ENCODE data around the gene ZNF710.

The ZNF710 gene

GRCh38 chr15:90029024-90029423, 27.9 kb downstream of the ZNF710 start:
- TF ChIP-seq YY1 (IDR thresholded peaks at IDR 0.05; ENCODE audit: low read depth), result no peak
- TF ChIP-seq TEAD4 (IDR thresholded peaks at IDR 0.05), result no peak
- TF ChIP-seq CREB1 (IDR thresholded peaks at IDR 0.05; ENCODE audit: low read depth), result no peak
- no peak for TF ChIP-seq TCF12 (IDR thresholded peaks at IDR 0.05; ENCODE audit: low read depth)
- no peak for TF ChIP-seq CEBPB (IDR thresholded peaks at IDR 0.05)
- no peak for TF ChIP-seq EGR1 (IDR thresholded peaks at IDR 0.05)
- no peak for TF ChIP-seq RAD21 (IDR thresholded peaks at IDR 0.05; ENCODE audit: low read depth)
- TF ChIP-seq ZBTB7A (IDR thresholded peaks at IDR 0.05; ENCODE audit: low read depth), result no peak
- no peak for TF ChIP-seq NFIC (IDR thresholded peaks at IDR 0.05)
- TF ChIP-seq REST (IDR thresholded peaks at IDR 0.05; ENCODE audit: low read depth), result no peak
- TF ChIP-seq MAX (IDR thresholded peaks at IDR 0.05), result no peak
- TF ChIP-seq FOXM1 (IDR thresholded peaks at IDR 0.05; ENCODE audit: borderline replicate concordance, low read depth), result no peak
- no peak for TF ChIP-seq TAF1 (IDR thresholded peaks at IDR 0.05; ENCODE audit: low read depth)
- TF ChIP-seq USF1 (IDR thresholded peaks at IDR 0.05), result no peak
- TF ChIP-seq EP300 (IDR thresholded peaks at IDR 0.05; ENCODE audit: borderline replicate concordance), result no peak

DNA sequence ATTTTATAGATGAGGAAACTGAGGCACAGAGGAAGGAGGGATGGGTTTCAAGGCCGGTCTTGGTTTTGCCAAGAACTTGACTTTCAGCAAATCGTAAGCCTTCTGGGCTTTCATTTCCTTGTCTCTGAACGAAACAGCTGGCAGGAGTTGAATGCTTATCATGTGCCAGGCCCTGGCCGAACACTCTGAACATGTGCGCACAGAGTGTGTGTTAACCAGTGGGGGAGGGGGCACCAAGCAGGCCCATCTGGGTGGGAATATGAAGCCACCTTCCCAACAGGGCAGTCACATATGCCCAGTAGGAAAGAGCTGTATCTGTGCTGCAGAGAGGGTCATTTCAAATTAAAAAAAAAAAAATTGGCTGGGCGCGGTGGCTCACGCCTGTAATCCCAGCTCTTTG, 29.3 kb downstream of the ZNF710 start:
- TF ChIP-seq ZBTB7A (IDR thresholded peaks at IDR 0.05; ENCODE audit: low read depth), result no peak
- no peak for TF ChIP-seq REST (IDR thresholded peaks at IDR 0.05; ENCODE audit: low read depth)
- TF ChIP-seq TCF12 (IDR thresholded peaks at IDR 0.05; ENCODE audit: low read depth), result no peak
- TF ChIP-seq USF1 (IDR thresholded peaks at IDR 0.05), result no peak
- no peak for TF ChIP-seq TEAD4 (IDR thresholded peaks at IDR 0.05)
- no peak for TF ChIP-seq MAX (IDR thresholded peaks at IDR 0.05)
- no peak for TF ChIP-seq RAD21 (IDR thresholded peaks at IDR 0.05; ENCODE audit: low read depth)
- TF ChIP-seq TAF1 (IDR thresholded peaks at IDR 0.05; ENCODE audit: low read depth), result no peak
- TF ChIP-seq FOXM1 (IDR thresholded peaks at IDR 0.05; ENCODE audit: borderline replicate concordance, low read depth), result no peak

GRCh38 chr15:90031231-90031791, 30.2 kb downstream of the ZNF710 start:
- TF ChIP-seq YY1 (IDR thresholded peaks at IDR 0.05; ENCODE audit: low read depth) (no peak), TEAD4 (IDR thresholded peaks at IDR 0.05) (no peak), FOXM1 (IDR thresholded peaks at IDR 0.05; ENCODE audit: borderline replicate concordance, low read depth) (no peak), REST (IDR thresholded peaks at IDR 0.05; ENCODE audit: low read depth) (no peak), EGR1 (IDR thresholded peaks at IDR 0.05) (no peak), USF1 (IDR thresholded peaks at IDR 0.05) (no peak), MAX (IDR thresholded peaks at IDR 0.05) (no peak), CREB1 (IDR thresholded peaks at IDR 0.05; ENCODE audit: low read depth) (no peak), EP300 (IDR thresholded peaks at IDR 0.05; ENCODE audit: borderline replicate concordance) (no peak), NFIC (IDR thresholded peaks at IDR 0.05) (no peak), RAD21 (IDR thresholded peaks at IDR 0.05; ENCODE audit: low read depth) (no peak)

- no peak for TF ChIP-seq YY1 (IDR thresholded peaks at IDR 0.05; ENCODE audit: low read depth)
- TF ChIP-seq MAX (IDR thresholded peaks at IDR 0.05), result no peak
- TF ChIP-seq ZBTB7A (IDR thresholded peaks at IDR 0.05; ENCODE audit: low read depth), result no peak
- no peak for TF ChIP-seq RAD21 (IDR thresholded peaks at IDR 0.05; ENCODE audit: low read depth)
- TF ChIP-seq REST (IDR thresholded peaks at IDR 0.05; ENCODE audit: low read depth), result no peak
- no peak for TF ChIP-seq EGR1 (IDR thresholded peaks at IDR 0.05)
Observed at GRCh38 chr15:90033006-90033405, 31.9 kb downstream of the ZNF710 start.
